Stimulated activated CD8-positive, alpha-beta memory T cell treated with anti-CD3 and anti-CD28 coated beads, Interleukin-7, amount 100 ng/mL, for 48 hours (primary cell): ENCODE results near the gene INO80B.
"Not testable (repeated sequence)": the region's sequence is repeated elsewhere in the genome, so short reads cannot be mapped to it uniquely, and the experiment has no call there.

Experiments used
- DNase-seq, 2 donors: peaks; one replicate each; pipeline ENCODE4 v3.0.0-alpha.2; 2020; ENCODE audit warnings: low read depth in 1 of 2; ENCODE audit errors: extremely low read depth in 1 of 2

INO80B gene

GRCh38 chr2:74474899-74475298 lies 20.0 kb downstream of the INO80B start:
- no peak for DNase-seq

- DNase-seq, result no peak
Measured at GRCh38 chr2:74481431-74481830, 26.5 kb downstream of the INO80B start.

GRCh38 chr2:74481961-74482800 lies 27.3 kb downstream of the INO80B start:
- peak in 1 of 2 donors; percentile 39 for DNase-seq

- DNase-seq, result peak; percentile 77 to 93
Measured at GRCh38 chr2:74482801-74483674, 28.2 kb downstream of the INO80B start, which contains the start of the genes CCDC142 and TTC31. Gene CCDC142 (minus strand): TSS chr2:74482998. CDS start chr2:74482837, 161 bp downstream. Gene TTC31 (plus strand): TSS chr2:74483081. CDS start chr2:74483096, 15 bp downstream.

- DNase-seq, result not testable (repeated sequence)
Measured at GRCh38 chr2:74483675-74484164, 28.8 kb downstream of the INO80B start.

GRCh38 chr2:74486141-74486540 lies 31.3 kb downstream of the INO80B start:
- no peak for DNase-seq

- no peak for DNase-seq
Measured at GRCh38 chr2:74488643-74489481, 34.0 kb downstream of the INO80B start.

GRCh38 chr2:74489906-74490305 lies 35.0 kb downstream of the INO80B start:
- no peak for DNase-seq

- no peak for DNase-seq
Measured at GRCh38 chr2:74491648-74492544, 37.0 kb downstream of the INO80B start.

GRCh38 chr2:74493546-74493945 lies 38.7 kb downstream of the INO80B start:
- no peak for DNase-seq

- no peak for DNase-seq
Measured at GRCh38 chr2:74495440-74495839, 40.6 kb downstream of the INO80B start.

GRCh38 chr2:74496997-74497776 lies 42.3 kb downstream of the INO80B start:
- DNase-seq, result no peak

- no peak for DNase-seq
Measured at GRCh38 chr2:74497777-74498499, 43.1 kb downstream of the INO80B start.

- DNase-seq, result no peak
Measured at GRCh38 chr2:74498500-74499266, 43.8 kb downstream of the INO80B start.

- DNase-seq, result no peak
Measured at GRCh38 chr2:74499267-74499939, 44.5 kb downstream of the INO80B start, which contains the start of gene LBX2. Gene LBX2 (minus strand): TSS chr2:74499603. CDS start chr2:74499537, 66 bp downstream.

- DNase-seq, result no peak
Measured at GRCh38 chr2:74499940-74500577, 45.2 kb downstream of the INO80B start.
